H1 (cell line): ENCODE data around the gene SCNN1A. TPM values are rescaled to one million over a fixed set of nuclear protein-coding genes. Genes with fewer than 3 reads are reported as not detected.

Experiments
- CTCF ChIA-PET: fragments of 300-600 bp; sonication (Branson Sonifier 250); formaldehyde crosslinking; loops from one replicate; lab custom pipeline; 2021; ENCODE audit not compliant: partially characterized antibody; lab: Charles Lee
- POLR2A ChIA-PET: fragments of 300-600 bp; sonication (Branson Sonifier 250); formaldehyde crosslinking; loops from one replicate; lab custom pipeline; 2021; ENCODE audit warnings: inconsistent platforms; ENCODE audit not compliant: partially characterized antibody; lab: Charles Lee
- DNase-seq, 2 experiments: peaks; one replicate each; pipeline versions ENCODE4 v3.0.0 to v3.0.0-alpha.2; 2010 to 2022; ENCODE audit warnings: low spot score in 2 of 2, low read depth in 1 of 2, mixed read lengths in 1 of 2
- FAIRE-seq: peaks from 2 replicates; lab custom pipeline; 2011; peaks lifted over from hg19 to GRCh38; lab: Jason Lieb, UNC
- H2AFZ ChIP-seq: 2 replicates; pipeline ENCODE4 v1.8.1; 2012; ENCODE audit warnings: low read length, inconsistent platforms
- H2AK5ac ChIP-seq: 2 replicates; pipeline ENCODE4 v1.6.1; 2013; ENCODE audit warnings: low read depth, low read length
- H2BK120ac ChIP-seq: replicated peaks from 2 replicates; pipeline ENCODE3; 2013; ENCODE audit warnings: low read depth, low read length, inconsistent platforms
- H2BK12ac ChIP-seq: 2 replicates; pipeline ENCODE4 v1.6.1; 2013; ENCODE audit warnings: low read depth, low read length
- H2BK15ac ChIP-seq: 2 replicates; pipeline ENCODE4 v1.6.1; 2013; ENCODE audit warnings: low read length
- H2BK20ac ChIP-seq: 2 replicates; pipeline ENCODE4 v1.6.1; 2013; ENCODE audit warnings: low read length
- H2BK5ac ChIP-seq: 2 replicates; pipeline ENCODE4 v1.6.1; 2013; ENCODE audit warnings: low read depth, low read length
- H3K14ac ChIP-seq: 2 replicates; pipeline ENCODE4 v1.6.1; 2013; ENCODE audit warnings: inconsistent platforms; ENCODE audit not compliant: insufficient read length
- H3K18ac ChIP-seq: 2 replicates; pipeline ENCODE4 v1.6.1; 2013; ENCODE audit warnings: low read length; ENCODE audit errors: extremely low read depth
- H3K23ac ChIP-seq: 2 replicates; pipeline ENCODE4 v1.6.1; 2013; ENCODE audit warnings: inconsistent platforms; ENCODE audit not compliant: insufficient read length
- H3K23me2 ChIP-seq: 2 replicates; pipeline ENCODE4 v1.6.1; 2013; ENCODE audit warnings: low read depth, low read length
- H3K27ac ChIP-seq: 2 replicates; pipeline ENCODE4 v1.6.1; 2011; ENCODE audit warnings: low read depth, low read length, inconsistent platforms
- H3K27me3 ChIP-seq, 4 experiments: replicated peaks in 1 of 4; 1 replicate in 1 of 4; 2 replicates in 3 of 4; pipeline versions ENCODE4 v1.6.1 to v1.8.1; 2011 to 2013; ENCODE audit warnings: low read length in 3 of 4, mild to moderate bottlenecking in 3 of 4, inconsistent platforms in 2 of 4, mixed read lengths in 2 of 4, moderate library complexity in 1 of 4; ENCODE audit not compliant: control insufficient read depth in 3 of 4, insufficient read depth in 3 of 4; ENCODE audit errors: extremely low read depth in 1 of 4
- H3K36me3 ChIP-seq, 4 experiments: 2 replicates each; pipeline versions ENCODE4 v1.6.1 to v1.8.1; 2011 to 2013; ENCODE audit warnings: mild to moderate bottlenecking in 4 of 4, low read length in 3 of 4, moderate library complexity in 2 of 4, control low read depth in 1 of 4, inconsistent platforms in 1 of 4; ENCODE audit not compliant: insufficient read depth in 4 of 4, control insufficient read depth in 2 of 4
- H3K4ac ChIP-seq: replicated peaks from 2 replicates; pipeline ENCODE3; 2013; ENCODE audit warnings: low read length, low read depth, mixed read lengths, inconsistent platforms; ENCODE audit not compliant: insufficient read length
- H3K4me1 ChIP-seq, 4 experiments: replicated peaks in 1 of 4; 1 replicate in 1 of 4; 2 replicates in 3 of 4; pipeline versions ENCODE4 v1.6.1 to v1.8.1; 2011 to 2013; ENCODE audit warnings: low read length in 3 of 4, inconsistent platforms in 2 of 4, mixed read lengths in 1 of 4; ENCODE audit not compliant: insufficient read depth in 4 of 4, control insufficient read depth in 3 of 4
- H3K4me2 ChIP-seq, 2 experiments: 2 replicates each; pipeline versions ENCODE4 v1.6.1 to v1.8.1; 2011 to 2013; ENCODE audit warnings: low read depth in 2 of 2, low read length in 2 of 2, control low read depth in 1 of 2, inconsistent platforms in 1 of 2, mild to moderate bottlenecking in 1 of 2; ENCODE audit not compliant: insufficient read depth in 1 of 2
- H3K4me3 ChIP-seq, 4 experiments: fragments of 200-600, 300-600 bp in 1 of 4; sonication (generic), shearing (Covaris generic), sonication (Bioruptor Twin) in 1 of 4; 2 replicates each; pipeline versions ENCODE4 v1.5.1 to v1.8.1; 2011 to 2016; ENCODE audit warnings: low read length in 4 of 4, low read depth in 3 of 4, control low read depth in 2 of 4, inconsistent platforms in 2 of 4, mild to moderate bottlenecking in 2 of 4, mixed read lengths in 1 of 4, moderate library complexity in 1 of 4; ENCODE audit not compliant: insufficient read depth in 2 of 4; ENCODE audit errors: extremely low read depth in 1 of 4
- H3K56ac ChIP-seq: replicated peaks from 2 replicates; pipeline ENCODE3; 2013; ENCODE audit warnings: low read depth, mild to moderate bottlenecking, mixed read lengths, low read length, inconsistent platforms; ENCODE audit not compliant: insufficient read length
- H3K79me1 ChIP-seq: 2 replicates; pipeline ENCODE4 v1.6.1; 2013; ENCODE audit warnings: low read depth, low read length, control low read depth
- H3K79me2 ChIP-seq, 2 experiments: 2 replicates each; pipeline versions ENCODE4 v1.6.1 to v1.8.1; 2012 to 2013; ENCODE audit warnings: low read length in 2 of 2, mild to moderate bottlenecking in 2 of 2, inconsistent platforms in 1 of 2; ENCODE audit not compliant: insufficient read depth in 2 of 2, control insufficient read depth in 1 of 2
- H3K9ac ChIP-seq, 4 experiments: replicated peaks in 1 of 4; 1 replicate in 1 of 4; 2 replicates in 3 of 4; pipeline versions ENCODE4 v1.6.1 to v1.8.1; 2011 to 2013; ENCODE audit warnings: low read depth in 3 of 4, low read length in 3 of 4, control low read depth in 2 of 4, mild to moderate bottlenecking in 2 of 4, moderate library complexity in 2 of 4, inconsistent platforms in 1 of 4; ENCODE audit errors: extremely low read depth in 1 of 4
- H3K9me3 ChIP-seq, 2 experiments: 2 replicates each; pipeline versions ENCODE4 v1.6.1 to v1.8.1; 2012 to 2013; ENCODE audit warnings: mild to moderate bottlenecking in 2 of 2, moderate library complexity in 2 of 2, control low read depth in 1 of 2, inconsistent platforms in 1 of 2, low read depth in 1 of 2, low read length in 1 of 2, mixed read lengths in 1 of 2; ENCODE audit not compliant: insufficient read depth in 2 of 2
- H4K20me1 ChIP-seq, 2 experiments: replicated peaks in 1 of 2; 2 replicates each; pipeline versions ENCODE3 to v1.8.1; 2011 to 2013; ENCODE audit warnings: inconsistent platforms in 2 of 2, low read length in 2 of 2, mild to moderate bottlenecking in 1 of 2; ENCODE audit not compliant: insufficient read depth in 2 of 2, control insufficient read depth in 1 of 2
- H4K5ac ChIP-seq: 2 replicates; pipeline ENCODE4 v1.6.1; 2013; ENCODE audit warnings: low read length, low read depth, mixed read lengths, inconsistent platforms; ENCODE audit not compliant: insufficient read length
- H4K8ac ChIP-seq: 2 replicates; pipeline ENCODE4 v1.8.0; 2013; ENCODE audit warnings: mild to moderate bottlenecking, moderate library complexity, low read length, inconsistent platforms; ENCODE audit not compliant: insufficient read depth; ENCODE audit errors: extremely low read depth
- H4K91ac ChIP-seq: replicated peaks from 2 replicates; pipeline ENCODE3; 2013; ENCODE audit warnings: low read length, mixed read lengths, inconsistent platforms; ENCODE audit not compliant: insufficient read length
- CTBP2 ChIP-seq: IDR thresholded peaks from 2 replicates; pipeline ENCODE4 v1.7.0; 2011; ENCODE audit warnings: borderline replicate concordance, mild to moderate bottlenecking, moderate library complexity, mixed read lengths, low read length; ENCODE audit not compliant: insufficient read depth, insufficient read length
- EZH2 ChIP-seq: fragments of 200-600 bp; sonication (generic); IDR thresholded peaks from 2 replicates; pipeline ENCODE4 v1.7.1; 2012; ENCODE audit warnings: low read depth, mild to moderate bottlenecking, moderate library complexity, low read length, inconsistent platforms; ENCODE audit not compliant: severe bottlenecking
- FOSL1 ChIP-seq: IDR thresholded peaks from 2 replicates; pipeline ENCODE4 v1.6.1; 2011; ENCODE audit warnings: mild to moderate bottlenecking, low read depth, low read length, moderate library complexity; ENCODE audit not compliant: insufficient read depth
- SRF ChIP-seq: IDR thresholded peaks from 2 replicates; pipeline ENCODE4 v1.6.1; 2011; ENCODE audit warnings: mild to moderate bottlenecking, low read depth, low read length, moderate library complexity
- WGBS, 2 experiments: shearing (Covaris generic) in 1 of 2; methylation state at CpG; one replicate each; pipeline versions ENCODE4 v1.1.6 to v1.1.7; 2013 to 2015; ENCODE audit warnings: low lambda C conversion rate in 2 of 2, mixed read lengths in 2 of 2, inconsistent platforms in 1 of 2, low coverage in 1 of 2, missing lambda C conversion rate in 1 of 2; ENCODE audit not compliant: insufficient replicate concordance in 2 of 2, insufficient coverage in 1 of 2, insufficient read length in 1 of 2; ENCODE audit errors: extremely low coverage in 1 of 2, missing lambda C conversion rate in 1 of 2; 5-methylcytosine and 5-hydroxymethylcytosine counted together
- polyA plus RNA-seq, 7 experiments: library from polyadenylated mRNA; depleted of rRNA in 3 of 7; stranded (reverse) in 5 of 7; unstranded in 2 of 7; fragments of >200 nt in 5 of 7; fragments of 200-250 nt in 2 of 7; gene quantifications; 1 replicate in 5 of 7; 2 replicates in 1 of 7; 4 replicates in 1 of 7; pipeline versions ENCODE4 v1.2.1 to v1.2.3, GENCODE V29; 2011 to 2013; ENCODE audit warnings: missing spikeins in 2 of 7, mixed read lengths in 2 of 7
- total RNA-seq: library from RNA; stranded (reverse); fragmentation: NEBNext Ultra II Directional; extraction: Animal tissue kit (Norgen Biotek cat#: 25700); gene quantifications from 2 replicates; pipeline ENCODE4 v1.2.1, GENCODE V29; 2021

The SCNN1A gene
- total and polyA plus RNA-seq, 2 of the 8 experiments (the other 6 are each of a cell fraction or from before 2014, with no cell fraction given): 85.5 to 156 TPM

- H3K9me3 ChIP-seq: no peaks in the 10 kb centered on the region
- H3K23me2 ChIP-seq: peaks cover 7% of the 10 kb centered on the region; the same call in 1 of the 2 replicates
- H3K4me2 ChIP-seq: no peak overlapping the region; a peak in 1 of 4 replicates
- peaks cover 19 to 80% of the 10 kb centered on the region in 2 experiments for H3K79me2 ChIP-seq
- H3K4ac ChIP-seq: no peak overlapping the region
- peak overlapping the region; percentile 66 for H2BK5ac ChIP-seq
- ChIA-PET CTCF (interaction anchor here (0.9 to 4.3 kb wide), 9 partner anchors 13 to 79 kb away, joined by 3 to 14 read pairs (median 4); no protein-coding TSS in a partner anchor), POLR2A (interaction anchor here (0.6 to 17.2 kb wide), 7 partner anchors 12 to 327 kb away, joined by 3 to 259 read pairs (median 6); partner anchors contain the start of genes LTBR and TNFRSF1A)
- H4K20me1 ChIP-seq: peaks cover 0 to 6% of the 10 kb centered on the region in 2 experiments
- no peak overlapping the region for H4K8ac ChIP-seq
- H2AK5ac ChIP-seq: peak overlapping the region; percentile 17
- peaks cover 11 to 29% (median 19%) of the 10 kb centered on the region in 4 experiments for H3K4me1 ChIP-seq
- FAIRE-seq (no peak), DNase-seq (no peak)
- WGBS, 2 experiments: 76% methylated on average over 15 of the region's 15 CpGs; no CpG with 5 or more reads in 1 of the 2 experiments
- no peak overlapping the region for H2BK15ac ChIP-seq
- H2BK12ac ChIP-seq: peak overlapping the region; percentile 72; the same call in 1 of the 2 replicates
- no peak overlapping the region; a peak in 1 of 7 replicates for H3K9ac ChIP-seq
- H2AFZ ChIP-seq: no peak overlapping the region
- TF ChIP-seq EZH2: no peak
- TF ChIP-seq CTBP2: no peak
- TF ChIP-seq FOSL1: no peak
- peak; percentile 58; the same call in 1 of the 2 replicates for TF ChIP-seq SRF
- no peaks in the 10 kb centered on the region for H3K27me3 ChIP-seq
- H3K27ac ChIP-seq: no peak overlapping the region
- no peak overlapping the region for H3K4me3 ChIP-seq
- H3K14ac ChIP-seq: no peak overlapping the region
- no peak overlapping the region for H3K18ac ChIP-seq
- H3K79me1 ChIP-seq: peaks cover 15% of the 10 kb centered on the region; the same call in 1 of the 2 replicates
- H3K56ac ChIP-seq: no peak overlapping the region
- no peak overlapping the region for H3K23ac ChIP-seq
- no peak overlapping the region for H4K91ac ChIP-seq
- peaks cover 0 to 5% (median 2%) of the 10 kb centered on the region in 4 experiments; a peak in 3 of 8 replicates for H3K36me3 ChIP-seq
- H4K5ac ChIP-seq: no peak overlapping the region
- no peak overlapping the region for H2BK120ac ChIP-seq
- no peak overlapping the region for H2BK20ac ChIP-seq
Measured at GRCh38 chr12:6367969-6368892, 7.1 kb downstream of the SCNN1A start.
